CD4-positive, alpha-beta memory T cell (primary cell): ENCODE data around the gene CTXND1. TPM values are rescaled to one million over a fixed set of nuclear protein-coding genes. Genes with fewer than 3 reads are reported as not detected.

ENCODE experiments used
- CTCF ChIA-PET: fragments of 350-600 bp; sonication (Branson Sonifier 250); formaldehyde crosslinking; loops from one replicate; lab custom pipeline; 2021; ENCODE audit warnings: inconsistent platforms; ENCODE audit not compliant: partially characterized antibody; lab: Charles Lee
- POLR2A ChIA-PET: fragments of 350-600 bp; sonication (Branson Sonifier 250); formaldehyde crosslinking; loops from one replicate; lab custom pipeline; 2021; ENCODE audit not compliant: partially characterized antibody; lab: Charles Lee
- DNase-seq, 5 donors: peaks; one replicate each; pipeline versions ENCODE4 v3.0.0 to v3.0.0-alpha.2; 2020 to 2022; ENCODE audit warnings: mixed read lengths in 1 of 5
- H3K27ac ChIP-seq: one replicate; pipeline ENCODE4 v1.7.0; 2013; ENCODE audit warnings: low read depth, low read length
- H3K27me3 ChIP-seq: 2 replicates; pipeline ENCODE4 v1.7.0; 2013; ENCODE audit warnings: mild to moderate bottlenecking, low read length, moderate library complexity; ENCODE audit not compliant: insufficient read depth
- H3K36me3 ChIP-seq: 2 replicates; pipeline ENCODE4 v1.7.0; 2013; ENCODE audit warnings: mild to moderate bottlenecking, low read length, moderate library complexity; ENCODE audit not compliant: insufficient read depth
- H3K4me1 ChIP-seq: 2 replicates; pipeline ENCODE4 v1.7.0; 2013; ENCODE audit warnings: mild to moderate bottlenecking, low read length, moderate library complexity; ENCODE audit not compliant: insufficient read depth
- H3K4me3 ChIP-seq, 2 donors: one replicate each; pipeline ENCODE4 v1.7.0; 2013; ENCODE audit warnings: low read length in 2 of 2, mild to moderate bottlenecking in 1 of 2
- H3K9me3 ChIP-seq, 2 donors: one replicate each; pipeline ENCODE4 v1.7.0; 2013; ENCODE audit warnings: low read length in 2 of 2, control low read depth in 1 of 2; ENCODE audit not compliant: control insufficient read depth in 1 of 2
- H3K27ac Mint-ChIP-seq, 7 donors: one replicate each; pipeline ENCODE4 v1.8.0; 2020 to 2021; ENCODE audit warnings: mixed read lengths in 7 of 7, mild to moderate bottlenecking in 6 of 7, inconsistent platforms in 3 of 7, moderate library complexity in 3 of 7
- H3K27me3 Mint-ChIP-seq, 2 donors: one replicate each; pipeline ENCODE4 v1.8.0; 2020 to 2021; ENCODE audit warnings: mixed read lengths in 2 of 2
- H3K36me3 Mint-ChIP-seq, 2 donors: one replicate each; pipeline ENCODE4 v1.8.0; 2020 to 2021; ENCODE audit warnings: mixed read lengths in 2 of 2, inconsistent platforms in 1 of 2, mild to moderate bottlenecking in 1 of 2
- H3K4me1 Mint-ChIP-seq, 4 donors: one replicate each; pipeline ENCODE4 v1.8.0; 2020 to 2021; ENCODE audit warnings: mixed read lengths in 4 of 4, mild to moderate bottlenecking in 1 of 4
- H3K4me3 Mint-ChIP-seq, 8 donors: one replicate each; pipeline ENCODE4 v1.8.0; 2020 to 2021; ENCODE audit warnings: mixed read lengths in 8 of 8, mild to moderate bottlenecking in 7 of 8, moderate library complexity in 6 of 8, inconsistent platforms in 3 of 8
- H3K9me3 Mint-ChIP-seq, 8 donors: one replicate each; pipeline ENCODE4 v1.8.0; 2020 to 2021; ENCODE audit warnings: mixed read lengths in 8 of 8, mild to moderate bottlenecking in 5 of 8, inconsistent platforms in 3 of 8, moderate library complexity in 1 of 8
- intact Hi-C: fragments of 100-400 bp; cut with micrococcal nuclease; formaldehyde crosslinking; loops from one replicate; pipeline ENCODE4 v1.15.1; 2023
- polyA plus RNA-seq, 2 donors: library from polyadenylated mRNA; unstranded; fragments of 300-500 nt; fragmentation: Illumina TruSeq; gene quantifications; one replicate each; pipeline ENCODE4 v1.2.3, GENCODE V29; 2021
- total RNA-seq, 2 experiments: library from RNA; stranded (reverse); gene quantifications; one replicate each; pipeline ENCODE4 v1.2.3, GENCODE V29; 2021

Gene CTXND1
- total and polyA plus RNA-seq, 4 experiments from 2014 or later: not detected

GRCh38 chr15:80182611-80183261, 69.3 kb downstream of the CTXND1 start:
- DNase-seq: no peak
- no peaks in the 10 kb centered on the region for H3K4me1 Mint-ChIP-seq
- Histone ChIP-seq H3K36me3 (no peaks in the 10 kb centered on the region), H3K9me3 (no peaks in the 10 kb centered on the region), H3K4me3 (no peak overlapping the region), H3K4me1 (no peaks in the 10 kb centered on the region), H3K27ac (no peak overlapping the region), H3K27me3 (no peaks in the 10 kb centered on the region)
- ChIA-PET POLR2A (no interaction called here), CTCF (interaction anchor here (1.6 kb wide), 1 partner anchor 9 kb away, joined by 4 read pairs; no protein-coding TSS in a partner anchor)
- intact Hi-C loops: no loop called here
- H3K27me3 Mint-ChIP-seq: no peaks in the 10 kb centered on the region
- H3K9me3 Mint-ChIP-seq: no peaks in the 10 kb centered on the region
- H3K36me3 Mint-ChIP-seq: peaks cover 42 to 70% of the 10 kb centered on the region in 2 donors
- H3K27ac Mint-ChIP-seq: no peak overlapping the region
- no peak overlapping the region for H3K4me3 Mint-ChIP-seq

DNA sequence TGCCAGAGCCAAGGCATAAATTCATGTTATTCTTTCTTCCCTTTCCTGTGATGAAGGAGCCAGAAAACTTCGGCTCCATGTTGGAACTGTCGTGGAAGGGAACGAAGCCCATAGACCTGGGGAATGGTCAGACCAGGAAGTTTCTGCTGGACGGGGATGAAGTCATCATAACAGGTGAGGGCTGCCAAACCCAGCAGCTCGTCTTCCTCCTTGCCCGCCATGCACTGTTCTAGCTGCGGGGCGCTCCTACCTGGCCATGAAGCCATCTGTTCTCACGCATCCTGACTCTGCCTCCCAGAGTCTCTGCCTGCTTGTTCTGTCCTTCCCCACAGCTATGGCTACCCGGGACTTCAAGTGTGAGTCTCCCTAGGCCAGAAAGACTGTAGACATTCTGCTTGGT, 71.0 kb downstream of the CTXND1 start:
- Mint-ChIP-seq H3K9me3 (no peaks in the 10 kb centered on the region), H3K27me3 (no peaks in the 10 kb centered on the region), H3K27ac (no peak overlapping the region), H3K4me1 (no peaks in the 10 kb centered on the region), H3K4me3 (no peak overlapping the region), H3K36me3 (peaks cover 35 to 63% of the 10 kb centered on the region in 2 donors)
- no peak overlapping the region for H3K4me3 ChIP-seq
- intact Hi-C loops: no loop called here
- DNase-seq: no peak
- ChIA-PET POLR2A (no interaction called here), CTCF (interaction anchor here (1.6 kb wide), 1 partner anchor 8 kb away, joined by 4 read pairs; no protein-coding TSS in a partner anchor)
- no peaks in the 10 kb centered on the region for H3K9me3 ChIP-seq
- H3K27ac ChIP-seq: no peak overlapping the region
- no peaks in the 10 kb centered on the region for H3K36me3 ChIP-seq
- H3K27me3 ChIP-seq: no peaks in the 10 kb centered on the region
- H3K4me1 ChIP-seq: no peaks in the 10 kb centered on the region

DNA sequence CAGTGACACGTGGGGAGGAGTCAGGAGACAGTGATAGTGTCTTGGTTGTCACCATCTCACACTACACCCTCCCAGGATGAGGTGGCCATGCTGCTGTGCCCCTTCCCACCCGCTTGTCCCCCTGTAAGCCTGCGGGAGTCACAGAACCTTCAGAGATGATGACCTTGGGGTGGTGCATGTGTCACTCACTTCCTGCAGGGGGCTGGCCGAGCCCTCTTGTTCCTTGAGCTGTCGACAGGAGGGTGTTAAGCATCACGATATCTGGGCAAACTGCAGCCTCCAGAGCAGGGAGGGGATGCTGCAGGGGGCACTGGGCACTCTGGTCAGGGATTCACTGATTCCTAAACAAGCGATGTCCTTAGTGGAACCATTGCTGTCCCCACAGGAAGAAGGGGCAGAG, 71.5 kb downstream of the CTXND1 start:
- Mint-ChIP-seq H3K36me3 (peaks cover 35 to 65% of the 10 kb centered on the region in 2 donors), H3K4me3 (no peak overlapping the region), H3K27me3 (no peaks in the 10 kb centered on the region), H3K4me1 (no peaks in the 10 kb centered on the region), H3K9me3 (no peaks in the 10 kb centered on the region), H3K27ac (no peak overlapping the region)
- CTCF ChIA-PET: no interaction called here
- Histone ChIP-seq H3K36me3 (no peaks in the 10 kb centered on the region), H3K9me3 (no peaks in the 10 kb centered on the region), H3K27ac (no peak overlapping the region), H3K4me1 (no peaks in the 10 kb centered on the region), H3K4me3 (no peak overlapping the region), H3K27me3 (no peaks in the 10 kb centered on the region)
- intact Hi-C loops: no loop called here
- no peak for DNase-seq
- POLR2A ChIA-PET: no interaction called here

GRCh38 chr15:80179935-80180334, 72.1 kb downstream of the CTXND1 start:
- Mint-ChIP-seq H3K27ac (peak overlapping the region in 1 of 7 donors; percentile 22), H3K36me3 (peaks cover 31 to 60% of the 10 kb centered on the region in 2 donors)

DNA sequence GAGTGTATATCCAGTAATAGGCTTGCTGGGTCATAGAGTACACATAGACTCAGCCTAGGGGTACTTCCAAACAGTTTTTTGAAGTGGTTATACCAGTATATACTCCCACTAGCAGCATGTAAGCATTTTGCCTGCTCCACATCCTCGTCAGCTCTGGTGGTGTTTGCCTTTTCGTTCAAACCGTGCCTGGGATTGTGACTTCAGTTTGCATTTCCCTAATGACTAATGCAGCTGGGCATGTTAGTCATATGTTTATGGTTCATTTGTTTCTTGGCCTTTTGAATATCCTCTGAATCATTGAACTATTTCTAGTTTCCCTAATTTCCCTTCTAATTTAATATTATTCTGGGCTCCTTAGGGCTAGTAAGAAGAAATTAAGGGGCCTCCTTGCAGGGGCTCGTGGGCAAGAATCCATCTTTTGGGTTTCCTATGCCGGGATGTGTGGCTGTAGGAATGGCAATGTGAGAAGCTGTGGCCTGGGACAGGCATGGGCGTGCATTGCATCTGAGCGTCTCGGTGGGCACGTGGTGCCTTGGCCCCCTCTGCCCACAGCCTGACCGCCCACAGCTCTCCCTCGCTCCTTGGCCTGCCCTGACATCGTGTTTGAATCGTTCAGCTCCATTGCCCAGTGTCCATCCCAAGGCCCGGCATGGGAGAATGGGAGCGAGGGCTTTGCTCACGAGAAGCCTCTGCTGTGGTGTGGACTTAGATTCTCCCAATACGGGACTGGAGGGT, 72.8 kb downstream of the CTXND1 start:
- Histone ChIP-seq H3K27ac (no peak overlapping the region), H3K4me1 (no peaks in the 10 kb centered on the region), H3K36me3 (no peaks in the 10 kb centered on the region), H3K4me3 (no peak overlapping the region), H3K27me3 (no peaks in the 10 kb centered on the region), H3K9me3 (no peaks in the 10 kb centered on the region)
- Mint-ChIP-seq H3K27me3 (no peaks in the 10 kb centered on the region), H3K27ac (no peak overlapping the region), H3K4me3 (no peak overlapping the region), H3K36me3 (peaks cover 26 to 53% of the 10 kb centered on the region in 2 donors), H3K9me3 (no peaks in the 10 kb centered on the region), H3K4me1 (no peaks in the 10 kb centered on the region)
- intact Hi-C loops: no loop called here
- POLR2A ChIA-PET: no interaction called here
- DNase-seq: no peak
- CTCF ChIA-PET: no interaction called here

More at GRCh38 chr15:80179935-80180334, 72.1 kb downstream of the CTXND1 start:
- Mint-ChIP-seq H3K27me3 (no peaks in the 10 kb centered on the region), H3K9me3 (no peaks in the 10 kb centered on the region), H3K4me3 (no peak overlapping the region), H3K4me1 (no peaks in the 10 kb centered on the region)
- Histone ChIP-seq H3K4me3 (no peak overlapping the region), H3K27ac (no peak overlapping the region), H3K4me1 (no peaks in the 10 kb centered on the region), H3K9me3 (no peaks in the 10 kb centered on the region), H3K36me3 (no peaks in the 10 kb centered on the region), H3K27me3 (no peaks in the 10 kb centered on the region)
- DNase-seq: no peak
- CTCF ChIA-PET: no interaction called here
- intact Hi-C loops: no loop called here
- POLR2A ChIA-PET: no interaction called here

DNA sequence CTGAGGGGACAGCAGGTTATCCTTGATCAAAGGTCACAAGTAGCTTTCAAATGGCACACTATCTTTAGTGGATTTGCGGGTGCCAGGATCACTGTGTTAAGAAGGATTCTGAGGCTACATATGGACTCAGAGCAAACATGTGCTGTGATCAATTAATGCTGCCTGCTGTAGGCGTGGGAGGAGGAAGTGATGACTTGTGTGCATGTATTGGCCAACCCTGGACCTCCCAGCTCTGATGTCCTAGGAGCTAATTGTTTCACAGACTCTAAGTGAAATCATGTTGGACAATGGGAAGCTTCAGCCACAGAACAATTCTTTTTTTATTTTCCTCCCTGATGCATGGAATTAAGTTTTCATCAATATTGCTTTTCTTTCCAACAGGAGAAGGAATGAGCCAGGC, 74.9 kb downstream of the CTXND1 start:
- H3K36me3 ChIP-seq: no peaks in the 10 kb centered on the region
- H3K4me3 ChIP-seq: no peak overlapping the region
- intact Hi-C loops: no loop called here
- H3K27me3 ChIP-seq: no peaks in the 10 kb centered on the region
- no peaks in the 10 kb centered on the region for H3K9me3 ChIP-seq
- H3K27ac ChIP-seq: no peak overlapping the region
- peaks cover 18 to 36% of the 10 kb centered on the region in 2 donors for H3K36me3 Mint-ChIP-seq
- H3K27me3 Mint-ChIP-seq: no peaks in the 10 kb centered on the region
- DNase-seq: no peak
- H3K4me1 ChIP-seq: no peaks in the 10 kb centered on the region
- no peaks in the 10 kb centered on the region for H3K4me1 Mint-ChIP-seq
- no peaks in the 10 kb centered on the region for H3K9me3 Mint-ChIP-seq
- no peak overlapping the region for H3K27ac Mint-ChIP-seq
- CTCF ChIA-PET: interaction anchor here (5.9 kb wide), 1 partner anchor 795 kb away, joined by 56 read pairs; no protein-coding TSS in a partner anchor
- POLR2A ChIA-PET: no interaction called here
- no peak overlapping the region for H3K4me3 Mint-ChIP-seq

DNA sequence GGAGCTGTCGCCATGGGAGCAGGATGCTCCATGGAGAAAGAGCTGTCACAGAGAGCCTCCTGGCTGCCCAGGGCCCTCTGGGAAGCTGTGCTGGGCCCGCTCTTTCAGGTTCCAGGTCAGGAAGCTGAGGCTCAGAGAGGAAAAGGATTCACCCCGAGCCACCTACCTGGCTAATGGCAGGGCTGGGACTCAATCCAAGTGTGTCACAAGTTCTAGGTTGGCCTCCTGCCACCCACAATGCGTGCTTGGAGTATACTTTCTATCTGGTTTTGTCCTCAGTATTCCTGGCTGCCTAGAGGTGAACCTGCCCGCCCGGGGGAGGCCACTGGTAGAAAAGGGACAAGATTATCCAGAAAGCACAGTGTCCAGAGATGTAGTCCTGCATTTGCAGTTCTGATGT, 75.6 kb downstream of the CTXND1 start:
- H3K27me3 ChIP-seq: no peaks in the 10 kb centered on the region
- ChIA-PET CTCF (interaction anchor here (5.9 kb wide), 1 partner anchor 794 kb away, joined by 56 read pairs; no protein-coding TSS in a partner anchor), POLR2A (no interaction called here)
- Mint-ChIP-seq H3K27ac (no peak overlapping the region), H3K4me3 (no peak overlapping the region), H3K4me1 (no peaks in the 10 kb centered on the region), H3K9me3 (no peaks in the 10 kb centered on the region), H3K27me3 (no peaks in the 10 kb centered on the region), H3K36me3 (peaks cover 13 to 30% of the 10 kb centered on the region in 2 donors)
- intact Hi-C loops: no loop called here
- H3K4me3 ChIP-seq: no peak overlapping the region
- H3K27ac ChIP-seq: no peak overlapping the region
- no peaks in the 10 kb centered on the region for H3K9me3 ChIP-seq
- no peaks in the 10 kb centered on the region for H3K4me1 ChIP-seq
- H3K36me3 ChIP-seq: no peaks in the 10 kb centered on the region
- DNase-seq: no peak
